ENCODE results near the gene NAV2. TPM values are rescaled to one million over a fixed set of nuclear protein-coding genes. Genes with fewer than 3 reads are reported as not detected.

NAV2 gene
- polyA plus RNA-seq, 3 donors: not detected

GRCh38 chr11:20156280-20156875, 443.7 kb downstream of the NAV2 start:
- Histone ChIP-seq H3K9me3 (replicated peaks in 1 of 2; ENCODE audit: control insufficient read depth in 1 of 2, insufficient read depth in 1 of 2, low read length in 2 of 2) (peaks cover 2 to 51% of the 10 kb centered on the region in 2 donors), H3K36me3 (replicated peaks in 1 of 2; ENCODE audit: control insufficient read depth in 1 of 2, insufficient read depth in 2 of 2, low read length in 2 of 2) (no peaks in the 10 kb centered on the region), H3K4me2 (replicated peaks; ENCODE audit: extremely low read depth, low read length, poor library complexity, severe bottlenecking) (peak overlapping the region; percentile 64), H3K27me3 (ENCODE audit: control insufficient read depth in 2 of 2, insufficient read depth in 2 of 2, low read length in 2 of 2) (peaks cover 75 to 80% of the 10 kb centered on the region in 2 donors), H3K79me2 (ENCODE audit: insufficient read depth, low read length) (no peaks in the 10 kb centered on the region), H3K9ac (ENCODE audit: insufficient read depth, low read length, poor library complexity, severe bottlenecking) (no peak overlapping the region), H2AFZ (ENCODE audit: insufficient read depth, low read depth, low read length, poor library complexity, severe bottlenecking) (peak overlapping the region; percentile 46), H3K4me1 (ENCODE audit: control insufficient read depth in 1 of 2, insufficient read depth in 2 of 2, low read length in 2 of 2) (peaks cover 4 to 6% of the 10 kb centered on the region in 2 donors), H3K4me3 (replicated peaks in 1 of 3; ENCODE audit: low read depth in 2 of 3, low read length in 3 of 3) (peak overlapping the region in 1 of 3 experiments; percentile 51), H3K27ac (ENCODE audit: low read depth in 1 of 2, low read length in 2 of 2) (no peak overlapping the region), H4K20me1 (ENCODE audit: insufficient read depth, low read length) (no peaks in the 10 kb centered on the region)
- intact Hi-C loops (cut with micrococcal nuclease): no loop called here
- 1% methylated on average over 36 of the region's 51 CpGs for WGBS (ENCODE audit: insufficient coverage)
- Mint-ChIP-seq H3K9me3 (peaks cover 2 to 30% (median 20%) of the 10 kb centered on the region in 7 donors), H3K4me3 (peak overlapping the region; percentile 49 to 85), H3K36me3 (peaks cover 0 to 5% of the 10 kb centered on the region in 2 donors), H3K4me1 (peaks cover 10% of the 10 kb centered on the region), H3K27me3 (ENCODE audit: low read depth in 3 of 3) (peaks cover 71 to 89% (median 76%) of the 10 kb centered on the region in 3 donors), H3K27ac (no peak overlapping the region)
- no peak for DNase-seq
- TF ChIP-seq CTCF (IDR thresholded peaks at IDR 0.05): no peak

- intact Hi-C loops (cut with micrococcal nuclease): no loop called here
- peak overlapping the region; percentile 64 for H3K4me2 ChIP-seq (replicated peaks; ENCODE audit: extremely low read depth, low read length, poor library complexity, severe bottlenecking)
- H3K27ac ChIP-seq (ENCODE audit: low read depth in 1 of 2, low read length in 2 of 2): no peak overlapping the region
- H3K9me3 ChIP-seq (replicated peaks in 1 of 2; ENCODE audit: control insufficient read depth in 1 of 2, insufficient read depth in 1 of 2, low read length in 2 of 2): peaks cover 2 to 57% of the 10 kb centered on the region in 2 donors
- H4K20me1 ChIP-seq (ENCODE audit: insufficient read depth, low read length): no peaks in the 10 kb centered on the region
- H3K36me3 ChIP-seq (replicated peaks in 1 of 2; ENCODE audit: control insufficient read depth in 1 of 2, insufficient read depth in 2 of 2, low read length in 2 of 2): no peaks in the 10 kb centered on the region
- Mint-ChIP-seq H3K4me3 (peak overlapping the region in 1 of 2 donors; percentile 85), H3K4me1 (peaks cover 10% of the 10 kb centered on the region), H3K27ac (no peak overlapping the region), H3K9me3 (peaks cover 2 to 36% (median 20%) of the 10 kb centered on the region in 7 donors), H3K36me3 (peaks cover 0 to 5% of the 10 kb centered on the region in 2 donors), H3K27me3 (ENCODE audit: low read depth in 3 of 3) (peaks cover 78 to 92% (median 82%) of the 10 kb centered on the region in 3 donors)
- peak overlapping the region in 1 of 3 experiments; percentile 51 for H3K4me3 ChIP-seq (replicated peaks in 1 of 3; ENCODE audit: low read depth in 2 of 3, low read length in 3 of 3)
- no peak overlapping the region for H3K9ac ChIP-seq (ENCODE audit: insufficient read depth, low read length, poor library complexity, severe bottlenecking)
- H3K27me3 ChIP-seq (ENCODE audit: control insufficient read depth in 2 of 2, insufficient read depth in 2 of 2, low read length in 2 of 2): peaks cover 78 to 87% of the 10 kb centered on the region in 2 donors
- WGBS (ENCODE audit: insufficient coverage): 2% methylated on average over 27 of the region's 45 CpGs
- no peak for TF ChIP-seq CTCF (IDR thresholded peaks at IDR 0.05)
- peak in 1 of 3 donors; percentile 17 for DNase-seq
- H3K79me2 ChIP-seq (ENCODE audit: insufficient read depth, low read length): no peaks in the 10 kb centered on the region
- H2AFZ ChIP-seq (ENCODE audit: insufficient read depth, low read depth, low read length, poor library complexity, severe bottlenecking): peak overlapping the region; percentile 46
- peaks cover 4 to 6% of the 10 kb centered on the region in 2 donors for H3K4me1 ChIP-seq (ENCODE audit: control insufficient read depth in 1 of 2, insufficient read depth in 2 of 2, low read length in 2 of 2)
These were observed 444.4 kb downstream of the NAV2 start for GRCh38 chr11:20156876-20157613.

All from CD14-positive monocyte (primary cell).